ENCODE results near the gene CXCR3.

- no peak for TF ChIP-seq CTCF (IDR thresholded peaks at IDR 0.05)
- no peak for TF ChIP-seq POLR2A (IDR thresholded peaks at IDR 0.05)
- TF ChIP-seq EP300 (IDR thresholded peaks at IDR 0.05) = no peak
Measured at GRCh38 chrX:71636438-71637252, 18.3 kb upstream of the CXCR3 start.

Measured in ovary (tissue), 3 donors.